ENCODE results near the gene ZNF728.
"Not testable (repeated sequence)": the region's sequence is repeated elsewhere in the genome, so short reads cannot be mapped to it uniquely, and the experiment has no call there.

The ZNF728 gene

DNA sequence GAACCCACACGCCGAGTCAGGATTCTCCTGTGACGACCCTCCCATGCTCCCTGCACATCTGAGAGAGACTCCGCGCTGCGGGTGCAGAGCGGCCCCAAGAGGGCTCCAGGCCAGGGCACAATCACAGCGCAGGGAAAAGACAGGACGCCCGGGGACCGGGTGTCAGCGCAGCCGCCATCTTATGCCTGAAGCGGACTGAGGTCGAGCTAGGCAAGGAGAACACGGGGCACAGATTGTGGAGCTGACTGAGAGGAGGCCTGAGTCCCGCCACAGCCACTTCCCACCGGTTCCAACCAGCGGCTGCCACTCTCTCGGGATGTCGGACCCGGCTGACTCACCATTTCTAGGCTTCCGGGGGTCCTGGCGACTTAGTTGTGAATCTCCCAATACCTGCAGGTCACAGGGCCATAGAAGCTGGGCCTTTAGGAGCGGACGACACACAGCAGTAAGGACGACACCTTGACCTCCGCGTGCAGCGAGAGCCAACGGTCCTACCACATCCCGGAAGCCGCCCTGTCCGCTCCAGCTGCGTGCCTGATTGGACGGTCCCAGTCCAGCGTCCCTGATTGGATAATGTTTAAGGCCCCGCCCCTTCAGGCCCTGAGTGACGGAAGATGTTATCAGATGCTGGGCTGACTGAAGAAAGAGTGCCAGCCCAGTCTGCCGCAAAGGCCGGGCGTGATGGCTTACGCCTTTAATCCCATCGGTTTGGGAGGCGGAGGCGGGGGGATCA lies at the start of gene ZNF728:
ZNF728 (minus strand) TSS at position 487 of the 733 bp plus-strand sequence; CDS start at position 341, 146 bp downstream.
- no peak for DNase-seq (ENCODE audit: low read depth)

GRCh38 chr19:23052349-23052748 lies 49.4 kb upstream of the ZNF728 start:
- DNase-seq (ENCODE audit: low read depth): no peak

GRCh38 chr19:23049256-23049655 lies 46.3 kb upstream of the ZNF728 start:
- no peak for DNase-seq (ENCODE audit: low read depth)

DNA sequence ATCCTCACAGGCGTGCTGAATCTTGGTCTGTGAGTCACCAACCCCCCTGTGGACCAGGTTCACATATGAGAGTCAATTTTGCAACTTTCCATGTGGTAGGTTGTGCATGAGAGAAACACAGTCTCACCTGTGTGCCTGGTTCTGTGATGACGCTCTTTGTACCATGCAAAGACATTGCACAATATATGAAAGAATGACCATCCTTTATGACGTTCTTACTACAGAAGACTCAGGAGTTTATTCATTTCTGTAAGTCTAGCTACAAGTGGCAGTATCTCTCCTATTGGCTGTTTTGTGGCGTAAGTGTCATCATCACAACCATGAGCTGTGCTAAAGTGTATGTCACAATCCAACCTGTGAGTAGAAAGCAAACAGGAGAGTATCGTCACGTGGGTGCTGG lies 43.8 kb upstream of the ZNF728 start:
- no peak for DNase-seq (ENCODE audit: low read depth)

DNA sequence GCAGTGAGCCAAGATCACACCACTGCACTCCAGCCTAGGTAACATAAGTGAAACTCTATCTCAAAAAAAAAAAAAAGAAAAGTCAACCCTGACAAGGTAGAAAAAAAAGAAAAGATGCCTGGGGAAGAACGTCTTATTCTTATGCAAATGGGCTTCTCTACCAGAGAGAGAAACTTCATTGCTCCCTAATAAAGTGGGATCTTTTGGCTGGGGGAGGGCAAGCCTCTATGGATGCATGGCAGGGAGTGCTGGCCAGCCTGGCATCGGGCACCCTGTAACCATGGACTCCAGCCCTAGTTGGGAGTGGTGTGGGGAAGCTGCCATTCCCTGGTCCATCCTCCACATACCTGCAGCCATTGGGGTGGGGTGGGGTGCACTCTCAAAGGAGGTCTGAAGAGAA lies 30.7 kb upstream of the ZNF728 start:
- no peak for DNase-seq (ENCODE audit: low read depth)

- no peak for DNase-seq (ENCODE audit: low read depth)
Measured at GRCh38 chr19:23015660-23016059, 12.7 kb upstream of the ZNF728 start.

DNA sequence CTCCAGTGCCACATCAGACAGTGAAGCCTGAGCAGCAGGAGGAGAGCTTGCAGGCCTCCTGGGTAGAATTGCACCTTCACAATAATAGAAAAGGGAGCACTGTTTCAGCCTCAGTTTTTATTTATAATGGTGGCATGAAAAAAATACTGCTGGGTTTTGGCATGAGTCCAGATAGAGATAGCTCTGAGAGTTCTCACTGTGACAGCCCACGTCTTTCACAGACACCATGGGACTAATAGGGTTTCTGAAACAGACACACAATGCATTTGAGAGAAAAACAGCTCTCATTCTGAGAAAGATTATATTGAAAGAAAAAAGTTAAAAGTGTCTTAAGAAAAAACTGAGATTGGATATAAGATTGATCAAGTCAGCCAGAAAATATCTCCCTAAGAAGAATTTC lies 8.0 kb downstream of the ZNF728 start:
- DNase-seq (ENCODE audit: low read depth): not testable (repeated sequence)

GRCh38 chr19:22976248-22976647 lies 26.7 kb downstream of the ZNF728 start:
- no peak for DNase-seq (ENCODE audit: low read depth)

DNA sequence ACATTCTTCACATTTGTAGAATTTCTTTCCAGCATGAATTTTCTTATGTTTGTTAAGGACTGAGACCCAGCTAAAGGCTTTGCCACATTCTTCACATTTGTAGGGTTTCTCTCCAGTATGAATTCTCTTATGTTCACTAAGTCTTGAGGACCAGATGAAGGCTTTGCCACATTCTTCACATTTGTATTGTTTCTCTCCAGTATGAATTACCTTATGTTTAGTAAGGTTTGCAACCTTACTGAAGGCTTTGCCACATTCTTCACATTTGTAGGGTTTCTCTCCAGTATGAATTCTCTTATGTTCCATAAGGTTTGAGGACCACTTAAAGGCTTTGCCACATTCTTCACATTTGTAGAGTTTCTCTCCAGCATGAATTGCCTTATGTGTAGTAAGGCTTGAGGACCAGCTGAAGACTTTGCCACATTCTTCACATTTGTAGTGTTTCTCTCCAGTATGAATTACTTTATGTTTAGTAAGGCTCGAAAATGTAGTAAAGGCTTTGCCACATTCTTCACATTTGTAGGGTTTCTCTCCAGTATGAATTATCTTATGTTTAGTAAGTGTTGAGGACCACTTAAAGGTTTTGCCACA lies 27.3 kb downstream of the ZNF728 start:
- DNase-seq (ENCODE audit: low read depth): not testable (repeated sequence)

DNA sequence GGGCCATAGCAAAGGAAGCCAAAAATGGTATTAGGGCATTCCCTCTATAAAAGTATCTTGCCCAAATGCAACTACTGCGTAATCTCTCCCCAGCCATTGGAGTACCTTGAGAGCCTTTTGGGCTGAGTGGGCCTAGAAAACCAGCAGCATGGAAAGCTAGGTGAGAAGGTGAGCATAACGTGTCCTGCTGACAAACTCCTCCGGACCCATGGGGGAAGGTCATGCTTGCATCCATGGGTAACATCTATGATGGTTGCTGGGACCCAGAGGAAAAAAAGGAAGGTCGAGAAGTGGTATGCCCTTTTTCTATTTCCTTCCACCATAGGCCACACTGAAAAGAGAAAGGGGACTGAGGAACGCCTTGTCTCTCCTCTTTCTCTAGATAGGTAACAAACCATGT lies 57.4 kb downstream of the ZNF728 start:
- no peak for DNase-seq (ENCODE audit: low read depth)

DNA sequence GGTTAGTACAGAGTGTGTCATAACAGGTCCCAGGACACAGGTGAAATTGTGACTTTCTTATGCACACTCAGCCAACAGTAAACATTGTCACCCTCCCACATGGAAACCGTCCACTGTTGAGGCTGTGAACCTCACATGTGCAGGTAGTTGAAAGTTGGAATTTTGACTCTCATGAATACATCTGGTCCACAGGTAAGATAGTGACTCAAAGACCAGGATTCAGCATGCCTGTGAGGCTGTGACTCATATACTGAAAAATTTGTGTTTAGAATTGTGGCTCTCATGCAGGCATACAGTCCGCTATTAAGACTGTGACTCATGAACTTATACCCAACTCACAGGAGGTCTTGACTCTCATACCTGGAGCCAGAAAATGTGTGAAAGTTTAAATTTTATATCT lies 67.8 kb downstream of the ZNF728 start:
- DNase-seq (ENCODE audit: low read depth): no peak

GRCh38 chr19:22927576-22927975 lies 75.4 kb downstream of the ZNF728 start:
- DNase-seq (ENCODE audit: low read depth): not testable (repeated sequence)

- not testable (repeated sequence) for DNase-seq (ENCODE audit: low read depth)
Measured at GRCh38 chr19:22925181-22925580, 77.8 kb downstream of the ZNF728 start.
